ENCODE results near the gene DFFA. TPM values are rescaled to one million over a fixed set of nuclear protein-coding genes. Genes with fewer than 3 reads are reported as not detected.

DFFA gene
- total and polyA plus RNA-seq, 9 of the 15 experiments (the other 6 are each of a cell fraction or from before 2014, with no cell fraction given): 39.6 to 74.8 (median 59.2) TPM

DNA sequence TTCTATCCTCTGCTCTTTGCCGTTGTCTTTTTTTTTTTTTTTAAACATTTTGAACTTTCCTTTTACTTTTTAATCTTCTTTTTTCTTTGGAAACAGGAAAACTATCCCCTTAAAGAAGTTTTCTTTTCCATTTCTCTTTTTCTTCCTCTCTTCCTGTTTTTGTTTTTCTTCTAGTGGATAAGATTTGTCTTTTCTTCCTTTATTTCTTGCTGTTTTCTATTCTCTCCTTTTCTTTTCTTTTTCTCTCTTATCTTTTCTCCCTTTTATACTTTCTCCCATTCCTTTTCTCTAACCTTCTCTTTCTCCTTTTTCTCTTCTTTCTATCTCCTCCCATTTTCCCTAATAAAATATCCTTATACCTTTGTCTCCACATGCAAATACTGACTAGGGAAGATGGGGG is 48.6 kb upstream of the DFFA start:
- Histone ChIP-seq H3K4me2 (ENCODE audit: insufficient read depth, low read length) (no peak overlapping the region), H2AFZ (ENCODE audit: low read depth, low read length) (no peak overlapping the region), H3K27ac (ENCODE audit: extremely low read depth, low read depth, low read length) (no peak overlapping the region), H3K4me1 (replicated peaks in 1 of 2; ENCODE audit: control insufficient read depth in 2 of 2, insufficient read depth in 2 of 2, low read length in 2 of 2) (peaks cover 0 to 6% of the 10 kb centered on the region in 2 experiments; a peak in 2 of 5 replicates), H3K9me3 (replicated peaks; ENCODE audit: control insufficient read depth, insufficient read depth, low read depth, low read length) (no peaks in the 10 kb centered on the region), H3K36me3 (ENCODE audit: control insufficient read depth, insufficient read depth, low read length) (peaks cover 38% of the 10 kb centered on the region), H3K4me3 (no peak overlapping the region), H3K79me2 (ENCODE audit: control insufficient read depth, insufficient read depth, low read length) (peaks cover 65% of the 10 kb centered on the region), H3K9ac (ENCODE audit: insufficient read depth in 1 of 2, low read depth in 2 of 2, low read length in 2 of 2) (no peak overlapping the region), H3K27me3 (ENCODE audit: control insufficient read depth in 2 of 2, insufficient read depth in 2 of 2, low read length in 2 of 2) (no peaks in the 10 kb centered on the region), H3K9me1 (ENCODE audit: control insufficient read depth, insufficient read depth, low read length) (no peaks in the 10 kb centered on the region), H4K20me1 (replicated peaks; ENCODE audit: control insufficient read depth, insufficient read depth, low read length) (peaks cover 33% of the 10 kb centered on the region)
- in situ Hi-C loops (cut with MboI) (no loop called here), intact Hi-C loops (cut with micrococcal nuclease) (no loop called here)
- WGBS (ENCODE audit: insufficient coverage, low coverage, missing lambda C conversion rate): 88% methylated on average over 1 of the region's 1 CpG
- FAIRE-seq: no peak
- DNase-seq (ENCODE audit: extremely low read depth in 1 of 4, low spot score in 3 of 4): no peak
- ChIA-PET CTCF (ENCODE audit: low intra/inter-chr PET ratio) (no interaction called here), POLR2A (no interaction called here)
- BruUV-seq (replicated peaks): no TSS peak
- ATAC-seq: no peak
- TF ChIP-seq THRAP3 (IDR thresholded peaks at IDR 0.05; ENCODE audit: borderline replicate concordance) (0 out of 2 replicates have a peak, but pooled peaks have one; percentile 43), CBFA2T3 (IDR thresholded peaks at IDR 0.05) (no peak), ZNF584 (CRISPR knock-in tag; IDR thresholded peaks at IDR 0.05; ENCODE audit: low read depth) (no peak), ZNF76 (CRISPR knock-in tag; IDR thresholded peaks at IDR 0.05; ENCODE audit: borderline replicate concordance) (no peak)
- TF ChIP-seq, protein P1, sequence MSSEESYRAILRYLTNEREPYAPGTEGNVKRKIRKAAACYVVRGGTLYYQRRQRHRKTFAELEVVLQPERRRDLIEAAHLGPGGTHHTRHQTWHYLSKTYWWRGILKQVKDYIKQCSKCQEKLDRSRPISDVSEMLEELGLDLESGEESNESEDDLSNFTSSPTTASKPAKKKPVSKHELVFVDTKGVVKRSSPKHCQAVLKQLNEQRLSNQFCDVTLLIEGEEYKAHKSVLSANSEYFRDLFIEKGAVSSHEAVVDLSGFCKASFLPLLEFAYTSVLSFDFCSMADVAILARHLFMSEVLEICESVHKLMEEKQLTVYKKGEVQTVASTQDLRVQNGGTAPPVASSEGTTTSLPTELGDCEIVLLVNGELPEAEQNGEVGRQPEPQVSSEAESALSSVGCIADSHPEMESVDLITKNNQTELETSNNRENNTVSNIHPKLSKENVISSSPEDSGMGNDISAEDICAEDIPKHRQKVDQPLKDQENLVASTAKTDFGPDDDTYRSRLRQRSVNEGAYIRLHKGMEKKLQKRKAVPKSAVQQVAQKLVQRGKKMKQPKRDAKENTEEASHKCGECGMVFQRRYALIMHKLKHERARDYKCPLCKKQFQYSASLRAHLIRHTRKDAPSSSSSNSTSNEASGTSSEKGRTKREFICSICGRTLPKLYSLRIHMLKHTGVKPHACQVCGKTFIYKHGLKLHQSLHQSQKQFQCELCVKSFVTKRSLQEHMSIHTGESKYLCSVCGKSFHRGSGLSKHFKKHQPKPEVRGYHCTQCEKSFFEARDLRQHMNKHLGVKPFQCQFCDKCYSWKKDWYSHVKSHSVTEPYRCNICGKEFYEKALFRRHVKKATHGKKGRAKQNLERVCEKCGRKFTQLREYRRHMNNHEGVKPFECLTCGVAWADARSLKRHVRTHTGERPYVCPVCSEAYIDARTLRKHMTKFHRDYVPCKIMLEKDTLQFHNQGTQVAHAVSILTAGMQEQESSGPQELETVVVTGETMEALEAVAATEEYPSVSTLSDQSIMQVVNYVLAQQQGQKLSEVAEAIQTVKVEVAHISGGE (CRISPR knock-in tag; IDR thresholded peaks at IDR 0.05): no peak
- TF ChIP-seq, protein P2, sequence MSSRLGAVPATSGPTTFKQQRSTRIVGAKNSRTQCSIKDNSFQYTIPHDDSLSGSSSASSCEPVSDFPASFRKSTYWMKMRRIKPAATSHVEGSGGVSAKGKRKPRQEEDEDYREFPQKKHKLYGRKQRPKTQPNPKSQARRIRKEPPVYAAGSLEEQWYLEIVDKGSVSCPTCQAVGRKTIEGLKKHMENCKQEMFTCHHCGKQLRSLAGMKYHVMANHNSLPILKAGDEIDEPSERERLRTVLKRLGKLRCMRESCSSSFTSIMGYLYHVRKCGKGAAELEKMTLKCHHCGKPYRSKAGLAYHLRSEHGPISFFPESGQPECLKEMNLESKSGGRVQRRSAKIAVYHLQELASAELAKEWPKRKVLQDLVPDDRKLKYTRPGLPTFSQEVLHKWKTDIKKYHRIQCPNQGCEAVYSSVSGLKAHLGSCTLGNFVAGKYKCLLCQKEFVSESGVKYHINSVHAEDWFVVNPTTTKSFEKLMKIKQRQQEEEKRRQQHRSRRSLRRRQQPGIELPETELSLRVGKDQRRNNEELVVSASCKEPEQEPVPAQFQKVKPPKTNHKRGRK (tag; IDR thresholded peaks at IDR 0.05): peak; percentile 91

All from K562 (cell line).